Measurements from ENCODE around the gene VPS41.

GRCh38 chr7:38842746-38843145, 66.2 kb downstream of the VPS41 start:
- no peak for TF ChIP-seq SMC3 (IDR thresholded peaks at IDR 0.05; ENCODE audit: low read depth, low read length)
- TF ChIP-seq, protein P1, sequence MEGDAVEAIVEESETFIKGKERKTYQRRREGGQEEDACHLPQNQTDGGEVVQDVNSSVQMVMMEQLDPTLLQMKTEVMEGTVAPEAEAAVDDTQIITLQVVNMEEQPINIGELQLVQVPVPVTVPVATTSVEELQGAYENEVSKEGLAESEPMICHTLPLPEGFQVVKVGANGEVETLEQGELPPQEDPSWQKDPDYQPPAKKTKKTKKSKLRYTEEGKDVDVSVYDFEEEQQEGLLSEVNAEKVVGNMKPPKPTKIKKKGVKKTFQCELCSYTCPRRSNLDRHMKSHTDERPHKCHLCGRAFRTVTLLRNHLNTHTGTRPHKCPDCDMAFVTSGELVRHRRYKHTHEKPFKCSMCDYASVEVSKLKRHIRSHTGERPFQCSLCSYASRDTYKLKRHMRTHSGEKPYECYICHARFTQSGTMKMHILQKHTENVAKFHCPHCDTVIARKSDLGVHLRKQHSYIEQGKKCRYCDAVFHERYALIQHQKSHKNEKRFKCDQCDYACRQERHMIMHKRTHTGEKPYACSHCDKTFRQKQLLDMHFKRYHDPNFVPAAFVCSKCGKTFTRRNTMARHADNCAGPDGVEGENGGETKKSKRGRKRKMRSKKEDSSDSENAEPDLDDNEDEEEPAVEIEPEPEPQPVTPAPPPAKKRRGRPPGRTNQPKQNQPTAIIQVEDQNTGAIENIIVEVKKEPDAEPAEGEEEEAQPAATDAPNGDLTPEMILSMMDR (IDR thresholded peaks at IDR 0.05) = no peak
- no peak for TF ChIP-seq MXI1 (IDR thresholded peaks at IDR 0.05; ENCODE audit: low read depth, low read length)
- TF ChIP-seq RXRA (IDR thresholded peaks at IDR 0.05; ENCODE audit: borderline replicate concordance, low read depth) = no peak
- no peak for TF ChIP-seq YY1 (IDR thresholded peaks at IDR 0.05; ENCODE audit: low read depth)
